Stimulated activated CD4-positive, alpha-beta T cell treated with anti-CD3 and anti-CD28 coated beads, Interleukin-1b, Interleukin-23, amount 100 ng/mL, for 4 hours (primary cell): Measurements from ENCODE around the gene PYROXD2.
A peak's percentile ranks its signal among the peaks of the same experiment; 100 is the strongest.

ENCODE experiments used
- DNase-seq, 2 donors: peaks; one replicate each; pipeline ENCODE4 v3.0.0-alpha.2; 2020; ENCODE audit warnings: low read depth in 2 of 2

Gene PYROXD2

GRCh38 chr10:98414932-98415730 is at the start of gene PYROXD2:
TSS of gene PYROXD2 (minus strand) at chr10:98415182. CDS start at chr10:98415135, 47 bp downstream.
- DNase-seq, result peak; percentile 6 to 30

GRCh38 chr10:98463976-98464754 is 49.2 kb upstream of the PYROXD2 start:
- DNase-seq, result no peak

GRCh38 chr10:98463016-98463415 is 48.0 kb upstream of the PYROXD2 start:
- DNase-seq, result no peak

- DNase-seq, result no peak
Observed at GRCh38 chr10:98461500-98461842, 46.5 kb upstream of the PYROXD2 start.

- DNase-seq, result no peak
Observed at GRCh38 chr10:98460837-98461499, 46.0 kb upstream of the PYROXD2 start.

GRCh38 chr10:98458809-98459784 is 44.1 kb upstream of the PYROXD2 start:
- no peak for DNase-seq

- DNase-seq, result no peak
Observed at GRCh38 chr10:98457721-98458120, 42.7 kb upstream of the PYROXD2 start.

GRCh38 chr10:98456686-98457482 is 41.9 kb upstream of the PYROXD2 start:
- no peak for DNase-seq

- no peak for DNase-seq
Observed at GRCh38 chr10:98456043-98456570, 41.1 kb upstream of the PYROXD2 start.

- no peak for DNase-seq
Observed at GRCh38 chr10:98453729-98454128, 38.7 kb upstream of the PYROXD2 start.

GRCh38 chr10:98450618-98451017 is 35.6 kb upstream of the PYROXD2 start:
- DNase-seq, result no peak

GRCh38 chr10:98449287-98449686 is 34.3 kb upstream of the PYROXD2 start:
- no peak for DNase-seq

- DNase-seq, result peak; percentile 73 to 86
Observed at GRCh38 chr10:98446661-98447221, 31.8 kb upstream of the PYROXD2 start, which contains the start of gene HPS1. TSS of gene HPS1 (minus strand) at chr10:98446935. CDS start at chr10:98443240, 3,695 bp downstream.

GRCh38 chr10:98446151-98446660 is 31.2 kb upstream of the PYROXD2 start:
- peak; percentile 18 to 36 for DNase-seq

GRCh38 chr10:98445200-98445812 is 30.3 kb upstream of the PYROXD2 start:
- no peak for DNase-seq

- no peak for DNase-seq
Observed at GRCh38 chr10:98444314-98445006, 29.5 kb upstream of the PYROXD2 start.

- no peak for DNase-seq
Observed at GRCh38 chr10:98438715-98439114, 23.7 kb upstream of the PYROXD2 start.

GRCh38 chr10:98436704-98437103 is 21.7 kb upstream of the PYROXD2 start:
- DNase-seq, result no peak
